Activated naive CD4-positive, alpha-beta T cell treated with anti-CD3 and anti-CD28 coated beads, Interleukin-2, amount 50 U/mL, for 72 hours (primary cell): Measurements from ENCODE around the gene HDAC1. TPM values are rescaled to one million over a fixed set of nuclear protein-coding genes. Genes with fewer than 3 reads are reported as not detected.
"Not testable (repeated sequence)": the region's sequence is repeated elsewhere in the genome, so short reads cannot be mapped to it uniquely, and the experiment has no call there.

Source experiments
- ATAC-seq, 2 donors: fragments of 150-1000 bp; cut with Tn5 transposase; 2 replicates each; pipeline ENCODE4 v1.10.0; 2021; ENCODE audit warnings: mild to moderate bottlenecking in 2 of 2, moderate library complexity in 2 of 2
- DNase-seq, 2 donors: peaks; one replicate each; pipeline ENCODE4 v3.0.0; 2021 to 2022; ENCODE audit warnings: low spot score in 2 of 2
- H3K27ac Mint-ChIP-seq, 2 donors: one replicate each; pipeline ENCODE4 v1.8.0; 2022; ENCODE audit warnings: mild to moderate bottlenecking in 2 of 2, mixed read lengths in 2 of 2
- H3K36me3 Mint-ChIP-seq, 2 donors: one replicate each; pipeline ENCODE4 v1.8.0; 2022; ENCODE audit warnings: mixed read lengths in 2 of 2
- H3K9me3 Mint-ChIP-seq, 2 donors: one replicate each; pipeline ENCODE4 v1.8.0; 2022; ENCODE audit warnings: mixed read lengths in 2 of 2
- total RNA-seq, 2 donors: library from RNA; stranded (reverse); gene quantifications; one replicate each; pipeline ENCODE4 v1.2.3, GENCODE V29; 2022

HDAC1 gene
- total RNA-seq, 2 donors from 2014 or later, result 185 to 200 TPM

- Mint-ChIP-seq H3K9me3 (no peaks in the 10 kb centered on the region), H3K27ac (peak overlapping the region; percentile 27 to 40), H3K36me3 (no peaks in the 10 kb centered on the region)
- ATAC-seq (peak; percentile 55 to 76), DNase-seq (peak in 1 of 2 donors; percentile 83)
Measured at GRCh38 chr1:32350785-32351398, 59.0 kb downstream of the HDAC1 start.

DNA sequence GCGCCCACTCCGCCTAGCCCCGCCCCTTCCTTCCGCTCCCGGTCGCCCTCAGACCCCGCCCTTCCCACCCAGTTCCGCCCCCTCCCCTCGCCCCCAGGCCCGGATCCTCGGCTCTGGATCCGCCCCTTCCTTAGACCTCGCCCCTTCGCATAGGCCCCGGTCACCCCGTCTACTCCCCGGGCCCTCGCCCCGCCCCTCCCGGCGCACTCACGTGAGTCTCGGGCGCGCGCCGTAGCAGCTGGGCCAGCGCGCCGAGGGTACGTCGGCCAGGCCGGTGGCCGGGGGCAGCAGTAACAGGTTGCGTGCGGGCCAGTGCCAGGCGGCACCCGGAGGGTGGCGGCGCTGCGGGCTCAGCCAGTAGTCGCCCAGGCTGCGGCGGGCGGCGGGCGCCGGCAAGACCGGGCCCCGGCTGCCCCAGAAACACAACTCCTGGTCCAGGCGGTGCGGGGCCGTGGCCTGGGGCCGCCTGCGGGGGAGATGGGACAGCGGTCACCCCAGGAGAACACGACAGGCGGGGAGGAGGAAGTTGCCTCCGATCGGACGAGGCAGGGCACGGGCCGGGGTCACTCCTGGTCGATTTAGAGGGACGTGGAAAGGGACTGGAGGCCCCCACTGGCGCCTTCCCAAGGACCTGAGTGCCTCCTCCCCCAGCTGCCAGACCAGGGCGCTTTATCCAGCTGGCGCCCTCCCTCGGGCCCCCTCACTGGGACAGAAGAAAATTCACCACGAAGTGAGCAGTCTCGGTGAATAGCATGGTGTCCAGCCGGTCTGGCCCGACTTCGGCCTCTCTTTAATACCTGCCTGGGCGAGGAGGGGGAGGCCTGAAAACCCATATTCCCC, 59.7 kb downstream of the HDAC1 start:
- Mint-ChIP-seq H3K9me3 (no peaks in the 10 kb centered on the region), H3K36me3 (no peaks in the 10 kb centered on the region), H3K27ac (peak overlapping the region; percentile 27 to 40)
- DNase-seq (peak; percentile 90), ATAC-seq (peak; percentile 95)

GRCh38 chr1:32352239-32352745, 60.4 kb downstream of the HDAC1 start:
- DNase-seq (no peak), ATAC-seq (no peak)
- H3K36me3 Mint-ChIP-seq, result no peaks in the 10 kb centered on the region
- no peak overlapping the region for H3K27ac Mint-ChIP-seq
- no peaks in the 10 kb centered on the region for H3K9me3 Mint-ChIP-seq

DNA sequence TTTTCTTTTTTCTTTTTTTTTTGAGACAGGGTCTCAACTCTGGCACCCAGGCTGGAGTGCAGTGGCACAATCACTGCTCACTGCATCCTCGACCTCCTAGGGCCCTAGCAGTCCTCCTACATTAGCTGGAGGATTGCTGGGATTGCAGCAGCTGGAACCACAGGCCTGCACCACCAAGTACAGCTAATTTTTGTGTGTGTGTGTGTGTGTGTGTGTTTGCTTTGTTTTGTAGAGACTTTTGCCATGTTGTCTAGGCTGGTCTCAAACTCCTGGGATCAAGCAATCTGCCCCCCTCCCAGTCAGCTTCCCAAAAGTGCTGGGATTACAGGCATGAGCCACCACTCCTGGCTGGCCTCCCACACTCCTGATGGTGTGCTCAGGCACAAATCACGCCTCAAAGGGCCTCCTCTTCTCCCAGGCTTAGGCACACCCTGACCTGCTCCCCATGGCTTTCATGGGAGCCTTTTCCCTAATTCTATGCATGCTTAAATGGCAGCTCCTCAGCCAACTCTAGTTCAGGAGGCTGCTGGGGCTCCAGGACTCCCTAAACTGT, 61.0 kb downstream of the HDAC1 start:
- no peaks in the 10 kb centered on the region for H3K9me3 Mint-ChIP-seq
- ATAC-seq, result no peak
- DNase-seq, result no peak
- no peaks in the 10 kb centered on the region for H3K36me3 Mint-ChIP-seq
- H3K27ac Mint-ChIP-seq, result no peak overlapping the region

DNA sequence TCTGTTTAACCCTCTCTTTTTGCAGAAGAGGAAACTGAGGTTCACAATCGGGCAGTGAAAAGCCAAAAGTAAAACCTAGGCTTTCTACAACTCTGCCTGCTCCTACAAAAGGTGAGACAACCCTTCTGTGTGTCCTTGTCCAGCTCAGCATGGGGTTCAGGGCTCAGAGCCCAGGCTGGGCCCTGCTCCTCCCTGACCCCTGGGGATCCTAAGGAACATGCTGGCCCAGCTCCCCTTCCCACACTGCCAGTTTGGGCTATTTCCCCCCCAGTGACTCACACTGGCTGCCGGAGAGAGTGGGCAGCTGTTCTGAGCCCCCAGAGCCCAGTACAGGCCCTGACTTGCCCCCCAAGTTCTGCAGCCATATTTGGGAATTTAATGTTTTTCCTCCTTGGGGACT, 61.5 kb downstream of the HDAC1 start:
- no peaks in the 10 kb centered on the region for H3K36me3 Mint-ChIP-seq
- H3K27ac Mint-ChIP-seq, result no peak overlapping the region
- DNase-seq, result no peak
- H3K9me3 Mint-ChIP-seq, result no peaks in the 10 kb centered on the region
- no peak for ATAC-seq

DNA sequence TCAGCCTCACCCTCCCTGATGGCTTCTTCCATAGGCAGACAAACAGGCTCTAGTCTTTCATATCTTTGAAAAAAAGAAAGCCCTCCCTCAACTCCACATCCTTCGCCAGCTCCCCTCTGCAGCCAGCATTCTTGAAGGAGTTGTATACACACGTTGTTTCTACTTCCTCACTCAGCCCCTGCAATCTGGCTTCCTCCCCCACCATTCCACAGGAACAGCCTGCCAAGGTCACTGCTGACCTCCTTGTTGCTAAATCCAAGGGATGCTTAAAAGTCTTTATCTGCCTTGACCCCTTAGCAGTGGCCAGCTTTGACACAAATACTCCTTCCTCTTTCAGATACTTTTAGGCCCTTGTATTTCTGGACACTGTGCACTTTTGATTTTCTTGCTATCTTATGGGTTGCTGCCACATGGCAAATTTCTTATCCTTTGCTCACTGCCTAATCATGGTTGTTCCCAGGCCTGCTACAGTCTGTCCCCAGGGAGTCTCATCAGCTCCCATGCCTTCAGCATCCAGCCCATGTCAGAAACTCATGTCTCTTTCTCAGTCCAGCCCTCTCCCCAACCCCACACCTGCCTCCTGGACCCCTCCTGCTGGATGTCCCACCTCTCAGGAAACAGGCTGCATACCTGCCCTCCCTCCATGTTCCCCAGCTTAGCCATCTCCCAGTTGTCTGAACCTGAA, 62.1 kb downstream of the HDAC1 start:
- no peak for ATAC-seq
- peak overlapping the region in 1 of 2 donors; percentile 7 for H3K27ac Mint-ChIP-seq
- no peak for DNase-seq
- no peaks in the 10 kb centered on the region for H3K36me3 Mint-ChIP-seq
- no peaks in the 10 kb centered on the region for H3K9me3 Mint-ChIP-seq

DNA sequence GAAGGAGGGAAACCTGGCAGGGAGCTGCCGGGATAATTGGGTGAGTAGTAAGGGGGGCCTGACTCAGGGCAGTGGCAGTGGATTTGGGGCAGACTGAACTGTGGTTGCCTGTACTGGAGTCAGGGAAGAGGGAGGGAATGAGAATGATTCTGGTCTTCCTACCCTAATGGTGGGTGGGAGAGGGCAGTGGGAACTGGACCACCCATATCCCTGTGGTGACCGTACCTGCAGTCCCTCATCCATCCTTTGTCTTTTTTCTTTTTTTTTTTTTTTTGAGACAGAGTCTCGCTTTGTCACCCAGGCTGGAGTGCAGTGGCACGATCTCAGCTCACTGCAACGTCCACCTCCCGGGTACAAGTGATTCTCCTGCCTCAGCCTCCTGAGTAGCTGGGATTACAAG, 63.9 kb downstream of the HDAC1 start:
- H3K36me3 Mint-ChIP-seq, H3K9me3 Mint-ChIP-seq, H3K27ac Mint-ChIP-seq, DNase-seq, ATAC-seq: not testable (repeated sequence)

- no peak for DNase-seq
- ATAC-seq, result no peak
- peaks cover 0 to 6% of the 10 kb centered on the region in 2 donors for H3K36me3 Mint-ChIP-seq
- H3K27ac Mint-ChIP-seq, result no peak overlapping the region
- no peaks in the 10 kb centered on the region for H3K9me3 Mint-ChIP-seq
Measured at GRCh38 chr1:32356478-32356877, 64.6 kb downstream of the HDAC1 start.

GRCh38 chr1:32357614-32358013, 65.7 kb downstream of the HDAC1 start:
- Mint-ChIP-seq H3K36me3 (peaks cover 0 to 6% of the 10 kb centered on the region in 2 donors), H3K27ac (no peak overlapping the region), H3K9me3 (no peaks in the 10 kb centered on the region)
- no peak for DNase-seq
- no peak for ATAC-seq

DNA sequence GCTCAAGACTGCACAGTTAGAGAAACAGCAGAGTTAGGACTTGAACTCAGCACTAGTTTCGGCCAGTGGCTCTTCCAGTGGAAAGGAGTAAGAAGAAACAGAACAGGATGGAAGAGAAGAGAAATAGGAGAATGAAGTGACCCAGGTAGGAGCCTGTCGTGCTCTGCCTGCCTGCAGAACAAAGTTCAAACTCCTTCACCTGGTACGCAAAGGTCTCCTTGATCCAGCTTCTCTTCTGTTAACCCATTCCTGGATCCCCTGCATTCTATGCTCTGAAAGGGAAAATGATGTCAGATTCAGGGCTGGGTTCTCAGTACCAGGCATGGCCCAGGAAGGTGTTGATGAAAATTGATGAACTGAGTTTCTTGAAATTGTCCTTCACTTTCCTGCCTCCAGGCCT, 66.6 kb downstream of the HDAC1 start:
- no peaks in the 10 kb centered on the region for H3K9me3 Mint-ChIP-seq

GRCh38 chr1:32361308-32361673, 69.4 kb downstream of the HDAC1 start:
- DNase-seq (no peak), ATAC-seq (no peak)
- H3K27ac Mint-ChIP-seq, result no peak overlapping the region
- H3K9me3 Mint-ChIP-seq, result no peaks in the 10 kb centered on the region
- peaks cover 0 to 6% of the 10 kb centered on the region in 2 donors for H3K36me3 Mint-ChIP-seq

More for the DNA sequence above, 66.6 kb downstream of the HDAC1 start:
- no peak for DNase-seq
- Mint-ChIP-seq H3K36me3 (peaks cover 0 to 6% of the 10 kb centered on the region in 2 donors), H3K27ac (no peak overlapping the region)
- no peak for ATAC-seq

- H3K36me3 Mint-ChIP-seq, result peaks cover 0 to 6% of the 10 kb centered on the region in 2 donors
- no peaks in the 10 kb centered on the region for H3K9me3 Mint-ChIP-seq
- no peak overlapping the region for H3K27ac Mint-ChIP-seq
- ATAC-seq (peak; percentile 42 to 50), DNase-seq (peak in 1 of 2 donors; percentile 20)
Measured at GRCh38 chr1:32361674-32362473, 70.0 kb downstream of the HDAC1 start.

GRCh38 chr1:32362474-32363313, 70.8 kb downstream of the HDAC1 start, which contains the start of the genes FAM229A and TSSK3:
Gene FAM229A (minus strand): TSS chr1:32362485. CDS start chr1:32362091, 394 bp downstream.
Gene TSSK3 (plus strand): TSS chr1:32362539. CDS start chr1:32362702, 163 bp downstream.
- ATAC-seq (no peak), DNase-seq (no peak)
- Mint-ChIP-seq H3K9me3 (no peaks in the 10 kb centered on the region), H3K36me3 (peaks cover 0 to 6% of the 10 kb centered on the region in 2 donors), H3K27ac (no peak within 1 kb of the TSS)

- no peak for ATAC-seq
- no peak overlapping the region for H3K27ac Mint-ChIP-seq
- no peak for DNase-seq
- H3K9me3 Mint-ChIP-seq, result no peaks in the 10 kb centered on the region
- peaks cover 0 to 6% of the 10 kb centered on the region in 2 donors for H3K36me3 Mint-ChIP-seq
Measured at GRCh38 chr1:32363713-32364112, 71.8 kb downstream of the HDAC1 start.

GRCh38 chr1:32364836-32365235, 73.0 kb downstream of the HDAC1 start:
- H3K9me3 Mint-ChIP-seq, result no peaks in the 10 kb centered on the region
- H3K36me3 Mint-ChIP-seq, result peaks cover 0 to 6% of the 10 kb centered on the region in 2 donors
- ATAC-seq (no peak), DNase-seq (no peak)
- no peak overlapping the region for H3K27ac Mint-ChIP-seq
